Cardiac septum (tissue), 1 donor: ENCODE results near the gene SNAP47. TPM values are rescaled to one million over a fixed set of nuclear protein-coding genes. Genes with fewer than 3 reads are reported as not detected.

Experiments used
- DNase-seq: peaks from one replicate; pipeline ENCODE4 v3.0.0-alpha.2; 2020; ENCODE audit warnings: low spot score
- intact Hi-C: fragments of 100-400 bp; cut with DNase I; formaldehyde crosslinking; loops from one replicate; pipeline ENCODE4 v1.14.0; 2022
- total RNA-seq: library from RNA; stranded (reverse); fragmentation: NEBNext Ultra II Directional; extraction: Animal tissue kit (Norgen Biotek cat#: 25700); gene quantifications from one replicate; pipeline ENCODE4 v1.2.1, GENCODE V29; 2021
- donor health status: DM: no; HTN: no; CAD: no.

SNAP47 gene
- total RNA-seq, 1 donor from 2014 or later: 44.0 TPM

DNA sequence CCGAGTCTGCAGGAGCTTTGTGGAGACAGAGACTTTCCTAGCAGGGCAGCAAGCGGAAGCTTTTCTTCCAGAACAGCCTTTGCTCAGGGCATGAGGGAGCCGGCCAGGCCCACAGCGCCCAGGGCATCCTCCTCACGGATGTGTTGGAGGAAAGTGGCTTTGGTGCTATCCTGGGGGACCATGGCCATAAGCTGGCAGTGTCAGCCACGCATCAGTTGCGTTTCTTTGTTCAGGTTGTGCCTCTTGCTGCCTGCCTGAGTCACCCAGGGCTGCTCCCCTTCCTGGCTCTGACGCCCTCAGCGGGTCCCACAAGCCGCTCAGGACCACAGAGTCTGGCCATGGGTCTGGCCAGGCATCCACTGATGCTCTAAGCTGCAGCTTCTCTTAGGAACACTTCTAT, 40.6 kb downstream of the SNAP47 start:
- DNase-seq: no peak
- intact Hi-C loops: no loop called here

DNA sequence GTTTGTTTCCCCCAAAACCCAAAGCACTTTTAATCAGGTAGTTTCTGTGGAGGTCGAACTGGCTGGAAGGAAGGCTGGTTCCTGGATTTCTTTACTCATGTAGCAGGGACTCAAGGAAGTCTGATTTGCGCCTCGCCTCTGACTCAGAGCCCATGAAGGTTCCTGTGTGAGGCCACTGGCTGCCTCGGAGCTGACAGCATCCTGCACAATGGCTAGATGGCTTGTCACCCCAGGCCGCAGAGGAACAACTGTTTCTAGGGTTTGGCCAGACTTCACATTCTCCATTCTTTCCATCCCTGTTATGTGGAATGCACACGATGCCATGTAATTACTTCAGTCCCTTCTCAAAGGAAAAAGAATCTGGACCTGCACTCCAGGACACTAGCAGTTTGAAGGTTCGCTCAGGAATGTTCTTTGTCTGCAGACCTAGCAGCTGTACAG, 41.1 kb downstream of the SNAP47 start:
- DNase-seq: no peak
- intact Hi-C loops: no loop called here

DNA sequence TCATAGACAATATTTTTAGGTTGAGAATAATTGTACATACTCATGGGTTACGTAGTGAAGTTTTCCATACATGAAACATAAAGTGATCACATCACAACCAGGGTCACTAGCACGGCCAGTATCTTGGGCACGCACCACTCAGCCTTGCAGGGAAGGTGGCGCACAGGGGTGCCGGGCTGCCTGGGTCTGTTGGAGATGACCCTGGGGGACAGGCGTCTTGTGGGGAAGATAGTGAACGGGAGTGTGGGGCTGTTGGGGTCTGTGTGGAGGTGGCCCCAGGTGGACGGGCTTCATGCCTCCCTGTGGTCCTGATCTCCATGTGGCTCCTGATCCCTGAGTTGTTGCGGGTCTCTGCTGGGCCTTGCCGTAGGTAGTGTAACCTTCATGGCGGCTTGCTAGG, 41.9 kb downstream of the SNAP47 start:
- peak; percentile 67 for DNase-seq
- intact Hi-C loops: no loop called here

- intact Hi-C loops: no loop called here
- DNase-seq: peak; percentile 50
These were observed 42.4 kb downstream of the SNAP47 start for GRCh38 chr1:227777646-227778045.

DNA sequence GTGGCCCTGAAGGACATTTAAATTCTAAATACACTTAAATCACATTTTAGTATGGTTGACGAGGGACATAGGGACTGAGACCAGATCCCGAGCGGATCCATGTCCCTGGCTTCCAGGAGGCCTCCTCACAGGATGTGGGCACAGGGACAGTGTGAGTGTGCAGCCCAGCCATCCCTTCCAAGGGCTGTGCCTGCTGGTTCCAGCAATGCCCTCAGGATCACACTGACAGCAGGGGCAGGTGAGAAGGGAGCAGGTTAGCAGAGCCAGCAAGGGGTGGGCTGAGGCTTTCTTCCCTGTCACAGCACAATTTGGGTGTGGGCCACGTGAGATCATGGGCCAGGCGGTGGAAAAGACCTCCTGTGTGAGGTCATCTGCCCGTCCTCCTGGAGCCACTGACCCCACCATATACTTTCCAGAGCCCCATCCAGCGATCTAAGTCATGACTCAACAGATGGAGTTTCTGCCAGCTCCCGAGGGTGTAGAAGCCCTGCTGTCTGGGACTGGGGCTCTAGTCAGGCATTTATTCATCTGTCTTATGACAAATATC, 43.2 kb downstream of the SNAP47 start:
- DNase-seq: peak; percentile 43
- intact Hi-C loops: no loop called here

- intact Hi-C loops: no loop called here
- DNase-seq: peak; percentile 74
These were observed 43.8 kb downstream of the SNAP47 start for GRCh38 chr1:227779021-227779441.

- DNase-seq: peak; percentile 64
- intact Hi-C loops: no loop called here
These were observed 44.5 kb downstream of the SNAP47 start for GRCh38 chr1:227779685-227780084.

GRCh38 chr1:227780101-227781044, 45.1 kb downstream of the SNAP47 start:
- intact Hi-C loops: no loop called here
- peak; percentile 75 for DNase-seq

DNA sequence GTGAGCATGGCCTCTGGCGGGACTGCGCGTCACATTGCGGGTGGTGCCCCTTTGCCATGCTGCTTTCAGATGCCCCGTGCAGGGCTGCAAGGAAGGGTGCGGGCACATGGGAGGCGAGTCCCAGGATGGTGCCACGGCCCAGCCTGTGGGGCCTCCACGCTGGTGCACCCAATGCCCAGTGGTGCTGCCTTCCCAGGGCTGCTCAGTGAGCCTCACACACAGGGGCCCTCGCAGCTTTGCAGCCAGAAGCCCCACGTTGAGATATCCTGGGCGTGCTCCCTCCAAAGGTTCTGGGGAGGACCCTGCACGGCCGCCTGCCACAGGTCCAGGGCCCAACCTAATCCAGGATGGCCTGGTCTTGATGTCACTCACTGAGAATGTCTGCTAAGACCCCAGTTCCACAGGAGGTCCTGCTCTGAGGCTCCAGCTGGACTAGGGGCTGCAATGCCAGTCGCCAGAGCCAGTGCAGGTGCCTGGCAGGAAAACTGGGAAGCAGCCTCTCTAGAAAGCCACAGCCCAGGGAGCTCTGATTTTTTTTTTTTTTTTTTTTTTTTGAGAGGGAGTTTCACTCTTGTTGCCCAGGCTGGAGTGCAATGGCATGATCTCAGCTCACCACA, 46.2 kb downstream of the SNAP47 start:
- intact Hi-C loops: no loop called here
- peak; percentile 68 for DNase-seq

GRCh38 chr1:227782226-227782625, 47.0 kb downstream of the SNAP47 start:
- peak; percentile 50 for DNase-seq
- intact Hi-C loops: no loop called here

- intact Hi-C loops: loop anchor here (5.0 kb wide), 1 partner anchor 48 kb away; the partner anchor contains the start of genes JMJD4 and SNAP47
- DNase-seq: no peak
These were observed 50.0 kb downstream of the SNAP47 start for GRCh38 chr1:227785094-227785804.

- no peak for DNase-seq
- intact Hi-C loops: loop anchor here (2.0 to 5.0 kb wide), 2 partner anchors 49 to 161 kb away; partner anchors contain the start of genes JMJD4, SNAP47 and WNT9A
These were observed 50.8 kb downstream of the SNAP47 start for GRCh38 chr1:227785805-227786671.

- DNase-seq: no peak
- intact Hi-C loops: loop anchor here (2.0 to 5.0 kb wide), 2 partner anchors 50 to 160 kb away; partner anchors contain the start of genes JMJD4, SNAP47 and WNT9A
These were observed 51.7 kb downstream of the SNAP47 start for GRCh38 chr1:227786673-227787512.

DNA sequence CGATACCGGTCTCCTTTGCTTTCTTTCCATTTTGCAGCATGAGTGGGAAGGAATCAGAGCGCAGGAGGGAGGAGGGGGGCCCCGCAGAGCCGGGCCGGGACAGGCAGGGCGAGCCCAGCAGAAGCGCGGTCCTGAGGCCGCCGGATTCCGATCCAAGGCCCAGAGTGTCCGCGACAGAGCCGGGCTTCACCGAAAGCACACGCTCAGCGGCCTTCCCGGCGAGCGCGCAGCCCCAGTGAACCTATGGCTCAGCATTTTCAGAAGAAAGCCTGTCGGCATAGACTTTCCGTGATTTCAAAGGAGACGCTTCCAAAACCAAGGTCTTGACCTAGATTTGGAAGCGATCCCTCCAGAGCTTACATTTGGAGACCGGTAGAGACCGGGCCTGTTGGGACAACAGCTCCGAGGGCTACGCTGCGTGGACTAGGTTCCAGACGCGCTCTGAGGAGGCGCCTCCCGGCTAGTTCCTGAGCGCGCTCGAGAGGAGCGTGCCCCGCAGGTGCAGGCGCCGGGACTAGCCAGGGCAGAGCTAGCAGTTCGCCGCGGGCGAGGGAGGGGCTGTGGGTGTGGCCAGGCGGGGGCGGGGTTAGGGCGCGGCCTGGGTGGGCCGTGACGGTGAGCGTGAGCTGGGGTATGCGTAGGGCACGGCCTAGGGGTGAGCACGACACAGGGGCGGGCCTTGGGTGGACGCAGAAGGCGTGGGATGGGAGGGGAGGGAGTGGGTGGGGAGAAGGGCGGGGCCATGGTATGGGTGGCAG, 52.5 kb downstream of the SNAP47 start:
- peak; percentile 94 for DNase-seq
- intact Hi-C loops: loop anchor here (2.0 to 5.0 kb wide), 2 partner anchors 50 to 159 kb away; partner anchors contain the start of genes JMJD4, SNAP47 and WNT9A

GRCh38 chr1:227788271-227789083, 53.2 kb downstream of the SNAP47 start:
- intact Hi-C loops: loop anchor here (5.0 kb wide), 1 partner anchor 51 kb away; the partner anchor contains the start of genes JMJD4 and SNAP47
- no peak for DNase-seq
